Kidney glomerular epithelial cell (primary cell): ENCODE data around the gene IL23R.
"Not testable (repeated sequence)": the region's sequence is repeated elsewhere in the genome, so short reads cannot be mapped to it uniquely, and the experiment has no call there.

ENCODE experiments used
- DNase-seq: peaks from one replicate; lab custom pipeline; 2025; lab: John Stamatoyannopoulos, UW

IL23R gene

DNA sequence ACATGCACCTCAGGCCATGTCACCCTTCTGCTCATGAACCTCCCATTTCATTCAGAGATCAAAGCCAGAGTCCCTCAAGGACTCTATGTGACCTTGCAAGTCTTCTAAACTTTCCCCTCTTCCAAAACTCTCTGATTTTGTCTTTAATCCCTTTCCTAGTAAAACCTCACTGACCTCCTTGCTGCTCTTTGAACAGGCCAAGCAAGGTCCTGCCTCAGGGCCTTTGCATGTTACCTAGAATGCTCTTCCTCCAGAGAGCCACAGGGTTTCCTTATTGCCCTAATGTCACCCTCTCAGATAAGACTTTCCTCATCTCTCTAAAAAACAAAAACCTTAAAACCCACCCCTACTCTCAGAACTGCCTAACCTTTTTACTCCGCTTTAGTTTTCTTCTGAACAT is 26.6 kb downstream of the IL23R start:
- DNase-seq, result no peak

DNA sequence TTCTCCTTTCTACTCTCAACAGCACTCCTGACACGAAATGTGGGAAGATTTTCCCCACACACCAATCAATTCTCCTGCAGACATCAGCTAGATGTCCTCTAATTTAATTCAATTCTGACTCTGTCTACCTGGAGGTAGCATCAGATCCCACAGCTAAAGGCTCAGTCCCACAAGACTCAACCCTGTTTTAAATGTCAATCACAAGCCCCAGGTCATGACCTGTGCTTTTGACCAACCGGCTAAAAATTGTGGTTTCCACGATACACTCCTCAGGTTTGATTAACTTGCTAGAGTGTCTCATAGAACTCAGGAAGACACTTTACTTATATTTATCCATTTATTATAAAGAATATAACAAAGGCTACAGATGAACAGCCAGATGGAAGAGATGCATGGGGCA is 27.4 kb downstream of the IL23R start:
- DNase-seq, result no peak

DNA sequence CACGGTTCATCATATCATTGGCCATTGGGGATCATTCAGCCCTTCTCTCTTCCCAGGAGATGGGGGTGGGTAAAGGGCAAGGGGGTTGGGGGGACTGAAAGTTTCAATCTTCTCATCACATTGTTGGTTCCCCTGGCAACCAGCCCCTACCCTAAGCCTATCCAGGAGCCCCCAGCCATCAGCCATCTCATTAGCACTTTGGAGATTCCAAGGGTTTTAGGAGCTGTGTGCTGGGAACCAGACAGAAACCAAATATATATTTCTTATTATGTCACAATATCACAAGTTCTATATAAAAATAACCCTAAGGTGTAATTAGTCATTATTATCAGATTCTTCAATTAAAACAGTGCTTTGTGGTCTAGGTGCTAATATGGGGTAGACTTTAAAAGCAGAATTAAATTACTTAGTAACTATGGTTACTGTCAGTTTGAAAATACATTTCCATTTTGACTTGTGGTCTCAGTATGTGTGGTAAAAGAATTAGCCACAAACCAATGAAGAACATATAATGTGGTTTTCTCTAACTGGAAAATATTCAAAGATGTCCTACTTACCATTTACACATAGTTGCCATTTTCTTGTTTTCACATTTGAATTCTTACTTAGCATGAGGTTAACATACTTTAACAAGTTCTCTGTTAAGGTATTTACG is 28.1 kb downstream of the IL23R start:
- DNase-seq, result no peak

- no peak for DNase-seq
Measured at GRCh38 chr1:67200755-67201154, 34.5 kb downstream of the IL23R start.

DNA sequence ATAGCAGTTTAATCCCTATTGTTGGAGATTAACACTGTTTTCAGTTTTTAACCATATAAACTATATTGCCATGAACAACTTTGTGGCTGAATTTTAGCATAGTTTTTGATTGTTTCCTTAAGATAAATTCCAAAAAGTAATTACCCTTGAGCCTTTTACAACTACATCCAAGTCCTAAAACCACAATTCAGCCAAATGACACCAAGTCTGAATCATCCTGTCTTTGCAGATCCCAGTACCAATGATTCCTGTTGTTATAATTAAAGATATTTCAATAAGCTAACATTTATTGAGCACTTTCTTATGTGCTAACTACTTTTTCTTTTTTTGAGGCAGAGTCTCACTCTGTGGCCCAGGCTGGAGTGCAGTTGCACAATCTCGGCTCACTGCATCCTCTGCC is 35.6 kb downstream of the IL23R start:
- no peak for DNase-seq

DNA sequence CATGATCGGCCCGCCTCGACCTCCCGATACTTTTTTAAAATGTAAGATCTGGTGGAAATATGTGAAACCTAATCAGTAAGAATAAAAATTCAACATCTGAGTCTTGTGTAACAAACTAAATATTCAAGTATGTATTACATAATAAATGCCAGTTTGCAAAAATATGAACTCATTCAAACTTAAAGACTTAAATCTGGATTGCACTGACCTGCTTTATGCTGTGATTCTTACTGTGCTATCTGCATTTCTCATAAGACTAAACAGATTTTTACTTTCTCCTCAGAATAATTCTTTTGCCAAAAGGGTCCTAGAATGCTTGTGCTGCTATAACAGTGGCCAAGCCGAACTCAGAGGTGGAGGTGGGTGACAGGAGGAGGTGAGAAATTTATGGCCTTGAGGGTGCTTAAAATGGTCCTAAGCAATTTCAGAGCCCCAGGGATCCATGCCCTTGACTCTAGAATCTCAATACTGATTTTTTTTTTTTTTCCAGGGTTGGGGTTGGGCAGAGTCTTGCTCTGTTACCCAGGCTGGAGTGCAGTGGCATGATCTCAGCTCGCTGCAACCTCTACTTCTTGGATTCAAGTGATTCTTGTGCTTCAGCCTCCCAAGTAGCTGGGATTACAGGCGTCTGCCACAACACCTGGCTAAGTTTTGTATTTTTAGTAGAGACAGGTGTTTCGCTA is 38.2 kb downstream of the IL23R start:
- DNase-seq, result no peak

GRCh38 chr1:67207398-67207797 is 41.1 kb downstream of the IL23R start:
- not testable (repeated sequence) for DNase-seq

- no peak for DNase-seq
Measured at GRCh38 chr1:67208217-67208616, 42.0 kb downstream of the IL23R start.

- no peak for DNase-seq
Measured at GRCh38 chr1:67209521-67209920, 43.3 kb downstream of the IL23R start.

DNA sequence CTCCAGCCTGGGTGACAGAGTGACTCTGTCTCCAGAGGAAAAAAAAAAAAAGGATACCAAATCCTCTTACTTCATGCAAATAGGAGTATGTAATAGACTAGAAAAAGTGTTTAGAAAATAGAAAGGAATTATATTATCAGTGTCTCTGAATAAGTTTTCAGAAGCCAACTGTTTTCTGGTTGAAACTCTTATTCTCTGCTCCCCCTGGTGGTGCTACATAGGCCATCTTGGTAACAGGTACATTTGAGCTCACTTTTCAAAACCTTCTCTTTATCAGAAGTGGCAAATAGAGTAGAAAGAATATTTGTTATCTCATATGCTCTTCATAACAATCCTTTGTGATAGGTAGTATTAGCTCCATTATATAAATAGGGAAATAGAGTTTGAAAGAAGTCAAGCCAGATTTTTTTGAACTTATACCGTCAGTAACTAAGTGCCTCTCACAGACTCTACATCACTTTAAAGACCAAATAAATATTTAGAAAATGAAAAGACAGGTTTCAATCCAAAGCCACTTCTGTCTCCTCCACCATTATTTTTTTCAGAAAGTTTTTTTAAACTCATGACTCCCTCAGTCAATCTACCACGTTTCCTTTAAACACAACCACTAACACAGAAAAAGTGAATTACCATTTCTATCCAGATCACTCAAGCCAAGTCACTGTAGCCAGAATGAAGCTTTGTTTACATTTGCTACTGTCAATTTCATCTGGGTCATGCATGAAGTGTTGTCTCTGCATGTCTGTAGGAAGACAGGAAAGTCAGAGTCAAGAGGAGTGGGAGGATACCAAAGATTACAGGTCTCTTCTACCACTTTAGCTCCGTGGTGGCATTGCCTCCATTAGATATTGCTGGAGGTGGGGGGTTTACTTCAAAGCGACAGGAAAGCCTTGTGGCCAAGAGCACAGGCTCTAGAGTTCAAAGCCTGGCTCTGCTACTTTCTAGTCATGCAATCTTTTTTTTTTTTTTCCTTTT is 45.6 kb downstream of the IL23R start:
- DNase-seq, result peak; percentile 37

GRCh38 chr1:67213164-67213563 is 46.9 kb downstream of the IL23R start:
- no peak for DNase-seq

DNA sequence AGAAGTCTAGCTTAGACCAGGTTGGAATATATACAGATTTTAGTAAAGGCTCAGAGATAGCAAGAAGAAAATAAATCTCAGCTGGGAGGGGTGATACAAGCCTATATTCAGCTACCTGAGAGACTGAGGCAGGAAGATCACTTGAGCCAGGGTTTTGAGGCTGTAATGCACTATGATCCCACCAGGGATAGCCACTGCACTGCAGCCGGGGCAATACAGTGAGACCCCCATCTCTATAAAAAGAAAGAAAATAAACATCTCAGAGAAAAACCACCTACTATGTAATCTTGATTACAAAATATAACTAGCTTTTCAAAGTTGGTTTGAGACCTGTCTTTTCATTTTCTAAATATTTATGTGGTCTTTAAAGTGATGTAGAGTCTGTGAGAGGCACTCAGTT is 47.7 kb downstream of the IL23R start:
- DNase-seq, result no peak

GRCh38 chr1:67214420-67215174 is 48.3 kb downstream of the IL23R start:
- DNase-seq, result peak; percentile 86

GRCh38 chr1:67216401-67216800 is 50.1 kb downstream of the IL23R start:
- no peak for DNase-seq

DNA sequence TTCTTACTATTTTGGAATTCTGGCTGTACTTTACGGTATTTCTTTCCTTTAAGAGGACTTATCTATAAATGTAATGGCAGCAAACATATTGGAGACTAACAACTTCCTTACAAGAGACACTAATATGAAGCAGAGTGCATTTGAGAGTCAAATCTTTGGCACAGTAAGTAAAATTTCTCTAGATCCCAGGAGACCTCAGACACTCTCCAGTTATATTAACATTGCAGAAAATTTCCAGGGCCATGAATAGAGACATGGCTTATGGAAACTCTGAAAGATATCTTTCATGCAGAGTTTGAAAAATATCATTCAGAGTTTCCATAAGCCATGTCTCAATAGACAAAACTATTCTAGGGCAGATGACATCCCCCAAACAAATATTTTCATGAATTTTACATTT is 51.2 kb downstream of the IL23R start:
- no peak for DNase-seq

DNA sequence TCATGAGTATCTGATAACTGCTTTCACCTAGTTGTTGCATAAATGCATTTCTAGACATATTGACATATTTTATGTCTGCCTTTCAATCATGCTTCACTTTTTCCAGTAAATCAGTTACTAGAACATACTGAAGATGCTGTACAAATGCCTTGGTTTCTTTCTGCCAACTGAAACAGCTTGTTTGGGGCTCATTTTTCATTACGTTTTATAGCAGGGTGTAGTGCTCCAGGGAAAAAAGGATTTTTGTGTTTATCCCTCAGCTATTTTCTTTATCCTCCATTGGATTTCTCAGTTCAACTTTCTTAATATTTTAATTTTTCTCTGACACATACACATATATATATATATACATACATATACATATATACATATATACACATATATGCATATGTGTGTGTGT is 51.7 kb downstream of the IL23R start:
- DNase-seq, result no peak

GRCh38 chr1:67224856-67225255 is 58.6 kb downstream of the IL23R start:
- DNase-seq, result no peak

DNA sequence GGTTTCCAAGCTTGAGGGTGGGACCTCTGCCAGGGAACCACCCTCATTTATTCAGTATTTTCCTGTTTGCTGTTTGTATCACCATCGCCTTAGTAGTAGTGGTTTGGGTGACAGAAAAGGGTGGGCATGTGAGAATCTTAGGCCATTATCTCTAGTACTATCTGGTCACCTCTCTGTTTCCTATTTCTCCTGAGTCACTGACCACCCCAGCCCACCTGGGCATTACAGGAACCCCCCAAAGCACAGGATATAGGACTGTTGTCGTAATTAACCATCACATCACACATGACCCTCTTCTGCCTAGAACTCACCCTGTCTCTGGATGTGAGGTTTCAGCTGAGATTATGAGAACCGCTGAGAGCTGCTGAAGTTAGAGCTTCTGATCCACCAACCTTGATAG is 60.4 kb downstream of the IL23R start:
- DNase-seq, result no peak

DNA sequence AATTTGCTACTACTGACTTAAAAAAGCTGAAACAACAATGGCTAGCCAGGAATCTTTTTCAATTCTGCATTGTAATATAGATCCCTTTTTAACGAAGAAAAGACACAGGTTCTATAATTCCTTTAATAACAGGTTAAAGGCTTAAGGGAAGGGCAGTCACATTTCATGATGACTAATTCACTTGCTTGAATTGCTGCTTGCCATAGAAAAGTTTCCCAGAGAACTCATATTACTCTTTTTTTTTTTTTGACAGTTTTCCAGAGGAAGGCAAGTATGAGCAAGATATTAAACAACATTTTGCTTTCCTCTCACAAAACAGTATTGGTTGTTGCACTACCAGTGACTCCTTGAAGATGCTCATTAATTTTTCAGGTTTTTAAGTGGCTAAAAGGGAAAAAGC is 60.9 kb downstream of the IL23R start:
- peak; percentile 55 for DNase-seq

DNA sequence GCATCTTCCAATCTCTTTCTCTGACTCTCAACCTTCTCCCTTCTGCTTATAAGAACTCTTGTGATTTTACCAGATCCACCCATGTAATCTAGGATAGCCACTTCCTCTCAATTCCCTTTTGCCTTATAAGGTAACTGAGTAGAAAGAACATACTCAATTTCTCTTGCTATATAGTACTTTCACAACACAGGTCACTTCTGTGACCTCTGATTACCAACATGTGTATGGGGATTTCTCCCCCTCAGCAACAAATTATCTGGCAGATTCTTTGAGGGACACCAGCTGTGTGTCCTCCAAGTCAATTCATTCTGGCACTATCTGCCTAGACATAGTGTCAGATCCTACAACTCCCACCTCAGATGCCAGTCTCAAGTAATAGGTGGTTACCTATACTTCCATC is 62.5 kb downstream of the IL23R start:
- no peak for DNase-seq

DNA sequence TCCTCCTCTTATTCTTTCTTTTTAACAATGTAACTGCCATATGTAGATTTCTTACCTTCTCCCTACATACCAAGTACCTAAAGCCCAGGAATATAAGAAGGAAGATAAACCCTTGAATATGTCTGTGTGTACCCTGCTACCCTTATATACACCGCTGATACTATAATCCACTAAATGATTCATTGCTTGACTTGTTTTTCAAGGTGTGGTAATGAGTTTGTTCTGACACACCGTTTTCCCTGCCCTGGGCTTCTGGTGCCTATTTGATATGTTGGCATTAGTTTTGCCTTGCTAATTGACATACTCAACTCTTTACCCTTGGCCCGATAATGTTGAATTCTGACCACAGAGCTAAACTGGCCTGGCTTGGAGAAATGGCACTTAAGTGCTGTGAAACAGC is 64.3 kb downstream of the IL23R start:
- no peak for DNase-seq

- DNase-seq, result no peak
Measured at GRCh38 chr1:67236277-67236676, 70.0 kb downstream of the IL23R start.
